ENCODE measurements around the gene SURF6. TPM values are rescaled to one million over a fixed set of nuclear protein-coding genes. Genes with fewer than 3 reads are reported as not detected.
"Not testable (repeated sequence)": the region's sequence is repeated elsewhere in the genome, so short reads cannot be mapped to it uniquely, and the experiment has no call there.

SURF6 gene
- polyA plus RNA-seq, 3 donors, result 21.2 to 31.3 (median 29.9) TPM

- not testable (repeated sequence) for DNase-seq (ENCODE audit: extremely low read depth in 1 of 11, low read depth in 9 of 11, low spot score in 4 of 11)
Measured at GRCh38 chr9:133334888-133335287, 1.1 kb downstream of the SURF6 start.

DNA sequence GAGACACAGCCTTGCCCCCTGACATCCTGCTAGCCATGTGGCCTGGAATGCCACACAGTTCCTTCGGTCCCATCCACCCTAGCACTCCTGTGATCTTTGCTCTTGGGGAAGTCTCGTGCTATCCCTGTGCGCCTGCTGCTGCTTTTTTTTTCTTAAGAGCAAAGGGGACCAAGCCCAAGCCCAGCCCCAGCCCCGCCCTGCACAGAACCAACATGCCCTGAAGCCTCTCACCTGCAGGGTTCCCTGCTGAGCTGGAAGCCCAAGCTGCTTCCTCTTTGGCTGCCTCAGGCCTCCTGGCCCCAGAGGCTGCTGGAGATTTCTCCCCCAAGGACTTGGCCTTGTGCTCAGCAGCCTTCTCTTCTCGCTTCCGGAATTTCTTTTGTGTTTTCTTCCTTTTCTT, 1.8 kb downstream of the SURF6 start:
- DNase-seq (ENCODE audit: extremely low read depth in 1 of 11, low read depth in 9 of 11, low spot score in 4 of 11), result no peak

DNA sequence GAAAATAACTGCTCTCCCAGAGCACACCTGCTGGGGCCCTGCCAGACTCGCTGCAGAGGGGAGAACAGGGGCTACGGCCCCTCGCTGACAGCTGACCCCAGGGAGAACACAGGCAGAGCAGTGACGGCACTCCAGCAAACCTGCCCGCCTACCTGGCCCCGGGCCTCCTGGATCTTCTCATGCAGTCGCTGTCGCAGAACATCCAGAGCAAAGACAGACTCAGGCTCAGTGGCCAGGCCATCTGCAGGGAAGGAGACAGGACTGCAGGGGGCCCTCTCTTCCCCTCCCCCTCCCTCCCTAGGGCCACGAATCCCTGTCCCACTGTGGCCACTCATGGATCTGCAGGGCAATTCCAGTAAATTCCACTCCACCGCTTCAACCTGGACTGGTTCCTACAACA, 2.4 kb downstream of the SURF6 start:
- DNase-seq (ENCODE audit: extremely low read depth in 1 of 11, low read depth in 9 of 11, low spot score in 4 of 11), result no peak

DNA sequence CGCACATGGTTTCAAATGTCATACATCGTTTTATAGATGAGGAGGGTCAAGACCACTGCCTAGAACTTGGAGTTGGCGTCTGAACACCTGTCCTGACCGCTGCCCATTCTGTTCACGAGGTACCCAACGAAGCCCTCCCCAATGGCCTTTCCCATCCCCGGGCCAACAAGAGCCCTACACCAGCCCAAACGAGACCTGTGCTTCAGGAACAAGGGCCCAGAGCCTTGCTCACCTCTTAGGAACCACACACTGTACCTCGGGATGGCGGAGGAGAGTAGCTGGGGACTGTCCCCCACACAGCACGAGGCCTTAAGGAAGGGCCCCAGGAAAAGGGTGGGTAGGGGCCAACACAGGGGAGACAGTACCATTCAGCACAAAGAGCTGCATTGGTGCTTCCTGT, 3.0 kb downstream of the SURF6 start:
- no peak for DNase-seq (ENCODE audit: extremely low read depth in 1 of 11, low read depth in 9 of 11, low spot score in 4 of 11)

- no peak for DNase-seq (ENCODE audit: extremely low read depth in 1 of 11, low read depth in 9 of 11, low spot score in 4 of 11)
Measured at GRCh38 chr9:133332381-133332730, 3.6 kb downstream of the SURF6 start.

- no peak for DNase-seq (ENCODE audit: extremely low read depth in 1 of 11, low read depth in 9 of 11, low spot score in 4 of 11)
Measured at GRCh38 chr9:133331641-133332380, 4.2 kb downstream of the SURF6 start.

GRCh38 chr9:133331221-133331620, 4.8 kb downstream of the SURF6 start:
- DNase-seq (ENCODE audit: extremely low read depth in 1 of 11, low read depth in 9 of 11, low spot score in 4 of 11), result no peak

GRCh38 chr9:133329306-133330156, 6.5 kb downstream of the SURF6 start:
- not testable (repeated sequence) for DNase-seq (ENCODE audit: extremely low read depth in 1 of 11, low read depth in 9 of 11, low spot score in 4 of 11)

- no peak for DNase-seq (ENCODE audit: extremely low read depth in 1 of 11, low read depth in 9 of 11, low spot score in 4 of 11)
Measured at GRCh38 chr9:133327834-133328484, 8.0 kb downstream of the SURF6 start.

- DNase-seq (ENCODE audit: extremely low read depth in 1 of 11, low read depth in 9 of 11, low spot score in 4 of 11), result not testable (repeated sequence)
Measured at GRCh38 chr9:133327021-133327420, 9.0 kb downstream of the SURF6 start.

- no peak for DNase-seq (ENCODE audit: extremely low read depth in 1 of 11, low read depth in 9 of 11, low spot score in 4 of 11)
Measured at GRCh38 chr9:133323991-133324703, 11.8 kb downstream of the SURF6 start.

- no peak for DNase-seq (ENCODE audit: extremely low read depth in 1 of 11, low read depth in 9 of 11, low spot score in 4 of 11)
Measured at GRCh38 chr9:133323211-133323610, 12.8 kb downstream of the SURF6 start.

- DNase-seq (ENCODE audit: extremely low read depth in 1 of 11, low read depth in 9 of 11, low spot score in 4 of 11), result no peak
Measured at GRCh38 chr9:133322701-133323100, 13.3 kb downstream of the SURF6 start.

DNA sequence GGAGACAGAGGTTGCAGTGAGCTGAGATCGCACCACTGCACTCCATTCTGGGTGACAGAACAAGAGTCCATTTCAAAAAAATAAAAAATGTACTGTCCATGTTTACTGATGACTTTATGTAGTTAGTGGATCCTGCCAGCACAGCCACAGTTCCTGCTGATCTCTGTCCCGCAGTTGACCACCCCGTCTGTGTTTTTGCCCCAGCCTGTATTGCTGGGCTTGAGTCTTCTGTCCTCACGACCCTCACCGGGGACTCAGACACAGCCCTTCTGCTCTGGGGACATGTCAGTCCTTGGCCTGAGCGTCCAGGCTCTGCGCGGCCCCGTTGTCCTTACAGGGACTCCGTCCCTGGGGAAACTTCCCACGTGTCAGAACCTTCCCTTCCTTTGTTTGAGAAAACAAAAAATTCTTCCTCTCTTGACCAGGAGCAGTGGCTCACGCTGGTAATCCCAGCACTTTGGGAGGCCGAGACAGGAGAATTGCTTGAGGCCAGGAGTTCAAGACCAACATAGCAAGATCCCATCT, 14.5 kb downstream of the SURF6 start:
- DNase-seq (ENCODE audit: extremely low read depth in 1 of 11, low read depth in 9 of 11, low spot score in 4 of 11), result no peak

DNA sequence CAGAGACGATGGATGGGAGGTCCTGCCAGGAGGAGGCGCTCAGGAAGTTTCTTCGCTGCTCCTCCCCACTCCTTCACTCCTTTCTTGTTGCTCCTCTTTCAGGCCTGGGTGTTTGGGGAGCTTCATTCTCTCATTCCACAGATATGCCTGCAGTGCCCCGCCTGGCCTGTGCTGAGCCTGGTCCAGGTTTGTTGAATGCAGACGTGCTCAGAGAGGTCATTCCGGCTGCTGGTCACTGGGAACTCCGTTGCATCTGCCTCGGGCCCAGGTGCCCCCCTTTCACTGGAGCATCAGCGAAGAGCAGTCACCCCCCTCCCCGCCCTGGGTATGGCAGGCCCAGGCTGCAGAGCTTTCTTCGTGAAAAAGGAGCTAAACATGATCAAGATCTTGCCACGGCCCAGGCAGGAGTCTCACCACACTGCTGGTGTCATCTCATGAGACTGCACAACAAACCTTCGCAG, 15.5 kb downstream of the SURF6 start:
- DNase-seq (ENCODE audit: extremely low read depth in 1 of 11, low read depth in 9 of 11, low spot score in 4 of 11), result no peak

- not testable (repeated sequence) for DNase-seq (ENCODE audit: extremely low read depth in 1 of 11, low read depth in 9 of 11, low spot score in 4 of 11)
Measured at GRCh38 chr9:133317551-133317950, 18.4 kb downstream of the SURF6 start.

DNA sequence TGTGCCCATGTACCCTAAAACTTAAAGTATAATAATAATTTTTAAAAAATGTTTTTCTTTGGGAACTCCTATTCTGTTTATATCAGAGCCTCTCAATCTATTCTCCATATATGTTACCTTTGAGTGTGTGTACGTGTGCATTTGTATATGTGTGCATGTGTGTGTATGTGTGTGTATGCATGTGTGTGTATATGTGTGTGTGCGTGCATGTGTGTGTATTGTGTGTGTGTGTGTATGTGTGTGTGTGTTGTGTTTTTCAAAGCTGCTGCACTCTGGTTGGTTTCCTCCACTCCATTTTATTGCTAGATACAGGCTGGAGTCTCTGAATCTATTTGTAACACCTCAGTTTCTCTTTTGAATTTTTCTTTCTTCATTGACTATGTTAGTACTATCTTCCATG, 20.0 kb downstream of the SURF6 start:
- DNase-seq (ENCODE audit: extremely low read depth in 1 of 11, low read depth in 9 of 11, low spot score in 4 of 11), result no peak

DNA sequence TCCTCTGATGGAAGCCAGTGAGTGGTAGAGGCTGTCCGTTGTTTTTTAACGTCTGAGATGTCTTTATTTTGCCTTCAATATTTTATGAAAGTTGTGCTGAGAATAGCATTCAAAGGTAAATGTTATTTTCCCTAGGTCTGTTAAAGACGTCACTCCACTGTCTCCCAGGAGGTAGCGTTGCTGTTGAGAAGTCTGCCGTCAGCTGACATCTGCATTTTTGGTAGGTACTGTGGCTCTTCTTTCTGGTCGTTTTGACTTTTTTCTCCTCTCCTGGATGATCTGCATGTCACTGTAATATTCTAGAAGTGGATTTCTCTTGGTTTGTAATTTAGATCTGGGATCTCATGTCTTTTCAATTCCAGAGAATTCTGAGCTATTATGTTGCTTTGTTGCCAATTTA, 26.4 kb downstream of the SURF6 start:
- no peak for DNase-seq (ENCODE audit: extremely low read depth in 1 of 11, low read depth in 9 of 11, low spot score in 4 of 11)

GRCh38 chr9:133307301-133307700, 28.7 kb downstream of the SURF6 start:
- no peak for DNase-seq (ENCODE audit: extremely low read depth in 1 of 11, low read depth in 9 of 11, low spot score in 4 of 11)
